Loucy (cell line): Measurements from ENCODE around the gene MT1B.

Experiments
- H2AFZ ChIP-seq: fragments of 200-600 bp; sonication (generic); 2 replicates; pipeline ENCODE4 v1.6.0; 2016; ENCODE audit warnings: antibody characterized with exemption, mild to moderate bottlenecking, low read length, moderate library complexity
- H3F3A ChIP-seq: fragments of 200-600 bp; 2 replicates; pipeline ENCODE4 v1.6.0; 2016; ENCODE audit warnings: antibody characterized with exemption, low read depth, mild to moderate bottlenecking
- H3K27me3 ChIP-seq: fragments of 200-600 bp; sonication (generic); 2 replicates; pipeline ENCODE4 v1.6.1; 2014; ENCODE audit warnings: low read length, mild to moderate bottlenecking; ENCODE audit not compliant: insufficient read depth, poor library complexity, severe bottlenecking
- H3K36me3 ChIP-seq: fragments of 200-600 bp; sonication (generic); 2 replicates; pipeline ENCODE4 v1.6.1; 2016; ENCODE audit warnings: low read length; ENCODE audit not compliant: insufficient read depth
- H3K4me1 ChIP-seq: fragments of 200-600 bp; sonication (generic); 2 replicates; pipeline ENCODE4 v1.5.1; 2014; ENCODE audit warnings: low read length, mild to moderate bottlenecking; ENCODE audit not compliant: insufficient read depth, poor library complexity, severe bottlenecking
- H3K4me2 ChIP-seq: fragments of 200-600 bp; sonication (generic); 2 replicates; pipeline ENCODE4 v1.6.0; 2014; ENCODE audit warnings: antibody characterized with exemption, low read length, low read depth, mild to moderate bottlenecking; ENCODE audit not compliant: poor library complexity, severe bottlenecking
- H3K4me3 ChIP-seq: fragments of 200-600 bp; sonication (generic); 2 replicates; pipeline ENCODE4 v1.5.1; 2014; ENCODE audit warnings: low read length, mild to moderate bottlenecking, mixed read lengths; ENCODE audit not compliant: poor library complexity, severe bottlenecking
- H3K79me2 ChIP-seq: fragments of 200-600 bp; sonication (generic); 2 replicates; pipeline ENCODE4 v1.6.1; 2014; ENCODE audit warnings: low read length; ENCODE audit not compliant: insufficient read depth
- H3K9ac ChIP-seq: fragments of 200-600 bp; sonication (generic); 2 replicates; pipeline ENCODE4 v1.6.0; 2014; ENCODE audit warnings: mild to moderate bottlenecking, low read depth, low read length, moderate library complexity; ENCODE audit not compliant: poor library complexity, severe bottlenecking
- H3K9me2 ChIP-seq: fragments of 200-600 bp; sonication (generic); replicated peaks from 2 replicates; pipeline ENCODE4 v1.6.1; 2016; ENCODE audit warnings: low read depth, low read length, mixed read lengths
- H3K9me3 ChIP-seq: fragments of 200-600 bp; sonication (generic); 2 replicates; pipeline ENCODE4 v1.6.1; 2014; ENCODE audit warnings: mild to moderate bottlenecking, antibody characterized with exemption, low read length, low read depth; ENCODE audit not compliant: insufficient read depth
- H4K20me1 ChIP-seq: fragments of 200-600 bp; sonication (generic); 2 replicates; pipeline ENCODE4 v1.6.0; 2014; ENCODE audit warnings: antibody characterized with exemption, low read length, mild to moderate bottlenecking; ENCODE audit not compliant: insufficient read depth, poor library complexity, severe bottlenecking
- CTCF ChIP-seq: fragments of 200-600 bp; sonication (generic); conservative IDR thresholded peaks from 2 replicates; pipeline ENCODE4 v1.5.1; 2014; ENCODE audit warnings: mild to moderate bottlenecking, antibody characterized with exemption, low read length
- EZH2phosphoT487 ChIP-seq: fragments of 200-600 bp; IDR thresholded peaks from 2 replicates; pipeline ENCODE4 v1.6.1; 2018; ENCODE audit warnings: antibody characterized with exemption, mild to moderate bottlenecking, moderate library complexity, borderline replicate concordance

MT1B gene

GRCh38 chr16:56651586-56651985 is at the start of gene MT1B:
Gene MT1B, plus strand, starts transcription at chr16:56651886. Its CDS starts 68 bp downstream, at chr16:56651954.
- Histone ChIP-seq H3K27me3 (no peaks in the 10 kb centered on the region), H3K9me2 (no peaks in the 10 kb centered on the region), H3K9ac (no peak within 1 kb of the TSS), H3K79me2 (no peaks in the 10 kb centered on the region), H3F3A (no peaks in the 10 kb centered on the region), H3K9me3 (no peaks in the 10 kb centered on the region), H3K4me1 (no peaks in the 10 kb centered on the region), H3K4me3 (no peak within 1 kb of the TSS), H3K4me2 (no peak within 1 kb of the TSS), H4K20me1 (no peaks in the 10 kb centered on the region), H3K36me3 (no peaks in the 10 kb centered on the region), H2AFZ (no peak within 1 kb of the TSS)
- TF ChIP-seq CTCF (no peak), EZH2phosphoT487 (no peak)

- peaks cover 5% of the 10 kb centered on the region for H3K4me1 ChIP-seq
- TF ChIP-seq CTCF (no peak; the same call in 1 of the 2 replicates), EZH2phosphoT487 (no peak)
- H3K9ac ChIP-seq, result no peak overlapping the region
- no peak overlapping the region; the same call in 1 of the 2 replicates for H2AFZ ChIP-seq
- H3K27me3 ChIP-seq, result no peaks in the 10 kb centered on the region
- H4K20me1 ChIP-seq, result no peaks in the 10 kb centered on the region
- no peaks in the 10 kb centered on the region for H3F3A ChIP-seq
- H3K4me2 ChIP-seq, result no peak overlapping the region
- no peak overlapping the region for H3K4me3 ChIP-seq
- H3K9me2 ChIP-seq, result no peaks in the 10 kb centered on the region
- H3K9me3 ChIP-seq, result no peaks in the 10 kb centered on the region
- H3K79me2 ChIP-seq, result no peaks in the 10 kb centered on the region
- H3K36me3 ChIP-seq, result no peaks in the 10 kb centered on the region
These were observed 48.1 kb upstream of the MT1B start for GRCh38 chr16:56603589-56603988.

DNA sequence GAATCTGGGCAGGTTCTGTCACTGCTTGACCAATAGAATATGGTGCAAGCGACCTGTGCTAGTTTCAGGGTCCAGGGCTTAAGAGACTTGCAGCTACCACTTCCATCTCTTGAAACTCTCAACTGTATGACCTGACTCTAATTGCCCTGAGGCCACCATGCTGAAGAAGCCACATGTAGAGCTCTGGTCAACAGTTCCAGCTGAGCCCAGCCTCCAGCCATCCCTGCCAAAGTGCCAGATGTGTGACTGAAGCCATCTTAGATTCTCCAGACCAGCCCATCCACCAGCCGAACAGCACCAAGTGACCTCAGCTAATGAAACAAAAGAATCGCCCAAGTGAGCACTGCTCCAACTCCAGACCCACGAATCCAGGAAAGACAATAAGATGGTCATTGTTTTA is 46.7 kb upstream of the MT1B start:
- no peak for TF ChIP-seq CTCF
- no peak for TF ChIP-seq EZH2phosphoT487
- no peaks in the 10 kb centered on the region for H3F3A ChIP-seq
- no peak overlapping the region for H2AFZ ChIP-seq
- no peak overlapping the region for H3K9ac ChIP-seq
- no peak overlapping the region for H3K4me2 ChIP-seq
- H4K20me1 ChIP-seq, result no peaks in the 10 kb centered on the region
- H3K79me2 ChIP-seq, result peaks cover 7% of the 10 kb centered on the region
- peaks cover 10% of the 10 kb centered on the region for H3K4me1 ChIP-seq
- H3K4me3 ChIP-seq, result no peak overlapping the region
- H3K9me3 ChIP-seq, result no peaks in the 10 kb centered on the region
- no peaks in the 10 kb centered on the region for H3K9me2 ChIP-seq
- H3K36me3 ChIP-seq, result no peaks in the 10 kb centered on the region
- no peaks in the 10 kb centered on the region for H3K27me3 ChIP-seq
